GM18508 (cell line): ENCODE measurements around the gene VSIG2.
"Not testable (repeated sequence)": the region's sequence is repeated elsewhere in the genome, so short reads cannot be mapped to it uniquely, and the experiment has no call there.

Source experiments
- ATAC-seq: cut with Tn5 transposase; IDR thresholded peaks from one replicate; pipeline ENCODE4 v1.9.1; 2021; ENCODE audit warnings: moderate number of reproducible peaks; ENCODE audit not compliant: insufficient read depth, unreplicated experiment

VSIG2 gene, protein sequence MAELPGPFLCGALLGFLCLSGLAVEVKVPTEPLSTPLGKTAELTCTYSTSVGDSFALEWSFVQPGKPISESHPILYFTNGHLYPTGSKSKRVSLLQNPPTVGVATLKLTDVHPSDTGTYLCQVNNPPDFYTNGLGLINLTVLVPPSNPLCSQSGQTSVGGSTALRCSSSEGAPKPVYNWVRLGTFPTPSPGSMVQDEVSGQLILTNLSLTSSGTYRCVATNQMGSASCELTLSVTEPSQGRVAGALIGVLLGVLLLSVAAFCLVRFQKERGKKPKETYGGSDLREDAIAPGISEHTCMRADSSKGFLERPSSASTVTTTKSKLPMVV

DNA sequence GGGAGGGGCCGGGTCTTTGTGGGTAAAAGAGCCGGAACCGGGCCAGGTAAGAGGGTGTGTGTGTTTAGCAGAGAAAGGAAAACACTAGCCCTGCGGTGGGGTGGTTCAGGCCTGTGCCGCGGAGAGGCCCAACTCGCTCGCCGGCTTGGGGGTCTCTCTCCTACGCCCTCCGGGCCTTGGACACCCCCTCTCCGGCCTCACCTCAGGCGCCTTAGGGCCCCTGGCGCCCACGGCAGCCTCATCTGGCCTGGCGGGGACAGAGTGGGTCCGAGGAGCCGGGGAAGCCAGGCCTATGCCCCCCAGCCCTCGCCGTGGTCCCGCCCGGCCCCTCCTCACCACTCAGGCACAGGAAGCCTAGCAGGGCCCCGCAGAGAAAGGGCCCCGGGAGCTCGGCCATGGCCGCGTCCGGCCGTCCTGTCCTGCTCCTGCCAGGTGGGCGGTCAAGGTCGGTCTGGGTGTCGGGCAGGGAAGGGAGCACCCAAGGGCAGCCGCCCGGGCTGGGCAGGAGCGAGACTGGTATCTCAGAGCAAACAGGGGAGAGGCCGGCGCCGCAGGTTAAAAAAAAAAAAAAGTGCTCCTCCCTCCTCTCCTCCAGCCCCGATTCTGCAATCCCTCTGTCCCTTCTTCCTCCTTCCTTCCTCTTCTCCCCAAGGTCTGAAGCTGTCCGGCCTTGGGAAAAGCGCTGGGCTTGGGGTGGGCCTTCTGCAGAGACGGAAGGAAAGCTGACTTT is at the start of gene VSIG2:
Gene VSIG2 (minus strand): TSS at position 515 of the 730 bp plus-strand sequence. CDS start 118 bp downstream, at position 397.
- ATAC-seq, result no peak

DNA sequence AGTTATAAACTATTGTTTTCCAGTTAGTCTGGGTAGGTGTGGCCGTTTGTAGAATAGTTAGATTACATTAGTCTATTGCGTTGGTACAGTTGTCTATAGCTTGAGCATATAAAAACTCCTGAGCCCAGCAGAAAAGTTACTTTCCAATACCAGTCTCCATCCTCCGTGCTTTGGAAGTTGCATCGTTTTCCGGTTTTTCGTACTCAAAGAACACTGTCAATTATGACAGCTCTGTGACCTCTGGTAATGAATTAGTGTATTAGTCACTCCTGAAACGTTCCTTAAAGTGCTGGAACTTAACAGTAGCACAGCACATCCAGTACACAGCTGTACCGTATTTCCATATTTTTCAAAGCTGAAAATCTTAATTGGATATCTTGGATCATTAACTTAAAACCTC is 49.0 kb upstream of the VSIG2 start:
- ATAC-seq, result no peak

DNA sequence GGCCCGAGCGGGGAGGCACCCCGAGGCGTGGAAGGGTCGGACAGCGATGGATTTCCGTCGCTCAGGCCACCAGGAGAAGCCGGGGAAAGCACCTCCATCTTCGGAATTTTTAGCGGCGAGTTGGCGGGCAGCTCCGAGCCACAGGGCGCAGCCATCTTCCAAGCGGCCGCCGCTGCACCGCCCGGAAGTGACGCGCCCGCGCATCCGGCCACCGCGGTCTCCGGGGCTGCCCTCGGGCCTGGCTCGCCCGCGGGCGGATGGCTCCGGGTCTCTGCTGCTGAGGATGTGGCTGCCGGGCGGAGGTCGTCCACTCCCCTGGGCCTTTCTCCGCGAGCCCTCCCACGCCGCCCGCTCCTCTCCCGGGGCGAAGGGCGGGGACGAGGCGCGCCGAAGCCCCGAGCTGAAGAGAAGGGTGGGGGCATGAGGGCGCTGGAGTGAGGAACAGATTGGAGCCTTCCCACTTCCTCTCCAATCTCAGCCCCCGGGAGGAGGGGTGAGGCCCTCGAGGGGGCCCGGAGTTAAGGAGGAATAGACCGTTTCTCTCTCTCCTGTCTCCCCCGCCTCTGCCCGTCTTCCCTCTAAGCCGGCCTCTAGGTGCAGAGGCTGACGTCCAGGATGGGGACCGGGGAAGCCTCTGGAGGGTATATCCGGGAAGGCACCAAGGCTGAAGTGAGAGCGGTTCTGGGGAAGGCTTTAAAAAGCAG is 48.3 kb upstream of the VSIG2 start, which contains the start of gene MSANTD2:
Gene MSANTD2 (minus strand): TSS at position 181 of the 704 bp plus-strand sequence. CDS start 26 bp downstream, at position 155.
- ATAC-seq, result peak; percentile 57

DNA sequence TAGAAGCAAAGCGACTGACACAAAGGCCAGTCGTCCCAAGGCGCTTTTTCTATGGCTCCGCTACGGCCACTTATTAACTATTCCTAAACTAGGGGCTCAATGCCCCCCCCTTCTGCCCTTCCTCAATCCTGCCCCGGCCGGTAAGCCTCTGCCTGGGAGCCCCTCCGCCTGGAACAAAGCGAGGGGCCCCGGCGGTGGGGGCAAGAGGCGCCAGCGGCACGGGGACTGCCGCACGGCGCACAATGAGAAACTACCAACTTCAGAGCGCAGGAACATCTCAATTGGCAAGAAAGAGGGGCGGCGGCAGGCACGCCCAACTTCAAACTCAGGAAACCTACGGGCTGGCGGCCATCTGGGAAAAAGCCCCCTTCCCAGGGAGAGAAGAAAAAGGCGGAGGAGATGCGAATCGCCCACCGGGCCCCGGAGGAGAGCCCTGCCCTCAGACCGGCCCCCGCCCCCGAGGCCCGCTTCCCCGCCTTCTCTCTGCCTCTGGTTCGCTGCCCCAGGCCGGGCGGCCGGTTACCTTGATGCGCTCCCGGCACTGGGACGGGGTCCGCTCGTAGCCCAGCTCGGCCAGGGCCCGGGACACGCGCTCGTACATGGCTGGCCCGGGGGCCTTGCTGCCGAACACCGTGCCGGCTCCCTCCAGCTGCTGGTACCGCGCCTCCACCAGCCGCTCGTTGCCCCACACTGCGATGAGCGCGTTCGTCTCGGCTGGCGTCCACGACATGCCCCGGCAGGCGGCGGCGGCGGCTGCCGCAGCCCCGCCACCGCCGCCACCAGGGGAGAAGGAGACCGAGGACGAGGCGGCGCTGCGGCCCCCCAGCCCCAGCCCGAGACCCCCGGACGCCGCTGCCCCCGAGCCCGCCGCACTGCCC is 47.5 kb upstream of the VSIG2 start:
- ATAC-seq, result peak; percentile 17

DNA sequence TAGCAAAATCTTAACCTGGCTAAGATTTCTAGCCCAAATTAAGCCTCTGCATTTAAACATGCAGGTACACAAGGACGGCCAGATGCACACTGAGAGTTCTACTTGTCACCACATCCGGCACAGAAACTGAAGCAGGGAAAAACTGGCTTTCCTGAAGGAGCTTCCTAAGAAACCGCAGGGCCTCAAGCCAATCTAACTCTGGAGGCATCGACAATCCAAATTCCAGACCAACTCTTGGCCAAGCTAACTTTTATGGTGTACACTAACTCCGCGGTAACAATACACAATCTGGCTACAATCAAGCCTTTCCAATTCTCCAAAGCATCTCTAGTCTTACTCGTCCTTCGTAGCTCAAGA is 46.9 kb upstream of the VSIG2 start:
- ATAC-seq, result peak; percentile 16

DNA sequence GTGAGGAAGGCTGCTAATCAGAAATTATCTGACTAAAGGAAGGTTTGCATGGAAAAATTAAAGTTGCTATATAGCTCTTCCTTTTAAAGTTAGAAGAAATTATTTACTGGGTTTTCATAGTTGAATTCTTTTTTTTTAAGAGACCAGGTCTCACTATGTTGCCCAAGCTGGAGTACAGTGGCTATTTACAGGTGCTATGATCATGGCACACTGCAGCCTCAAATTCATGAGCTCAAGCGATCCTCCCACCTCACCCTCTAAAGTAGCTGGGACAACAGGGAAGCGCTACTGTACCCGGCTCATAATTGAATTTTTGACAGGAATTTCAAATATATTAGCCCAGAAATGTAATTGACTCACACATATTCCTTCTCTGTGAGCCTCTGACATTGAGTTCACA is 44.3 kb upstream of the VSIG2 start:
- ATAC-seq, result no peak

DNA sequence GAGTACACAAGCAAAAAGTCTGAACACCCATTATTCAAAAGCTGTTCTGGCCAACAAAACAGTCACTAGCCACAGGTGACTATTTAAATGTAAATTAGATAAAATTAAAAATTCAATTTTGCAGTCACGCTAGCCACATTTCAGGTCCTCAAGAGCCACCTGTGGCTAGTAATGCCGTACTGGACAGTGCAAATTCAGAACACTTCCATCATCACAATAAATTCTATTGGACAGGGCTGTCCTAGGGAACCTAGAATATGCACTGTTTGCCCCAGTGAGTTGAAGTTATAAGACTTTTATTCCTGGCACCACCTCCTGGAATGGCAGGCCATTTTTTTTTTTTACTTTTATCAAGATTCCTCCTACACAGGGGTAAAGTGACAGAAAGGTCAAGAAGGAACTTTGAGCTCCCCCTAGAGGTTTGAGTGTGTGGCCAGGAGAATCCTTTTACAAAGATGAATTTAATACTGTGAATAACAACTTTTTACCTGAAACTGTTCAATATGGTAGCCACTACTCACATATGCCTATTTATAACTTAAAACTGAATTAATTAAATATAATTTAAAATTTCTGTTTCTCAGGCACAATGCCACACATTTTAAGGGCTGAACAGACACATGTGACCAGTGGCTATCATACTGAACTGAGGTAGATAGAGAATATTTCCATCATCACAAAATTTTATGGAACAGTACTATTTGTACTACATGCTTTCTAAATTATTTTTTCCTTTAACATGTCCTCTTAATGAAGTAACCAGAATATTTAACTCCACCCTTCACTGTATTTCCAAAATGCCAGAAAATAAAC is 41.6 kb upstream of the VSIG2 start:
- ATAC-seq, result no peak

DNA sequence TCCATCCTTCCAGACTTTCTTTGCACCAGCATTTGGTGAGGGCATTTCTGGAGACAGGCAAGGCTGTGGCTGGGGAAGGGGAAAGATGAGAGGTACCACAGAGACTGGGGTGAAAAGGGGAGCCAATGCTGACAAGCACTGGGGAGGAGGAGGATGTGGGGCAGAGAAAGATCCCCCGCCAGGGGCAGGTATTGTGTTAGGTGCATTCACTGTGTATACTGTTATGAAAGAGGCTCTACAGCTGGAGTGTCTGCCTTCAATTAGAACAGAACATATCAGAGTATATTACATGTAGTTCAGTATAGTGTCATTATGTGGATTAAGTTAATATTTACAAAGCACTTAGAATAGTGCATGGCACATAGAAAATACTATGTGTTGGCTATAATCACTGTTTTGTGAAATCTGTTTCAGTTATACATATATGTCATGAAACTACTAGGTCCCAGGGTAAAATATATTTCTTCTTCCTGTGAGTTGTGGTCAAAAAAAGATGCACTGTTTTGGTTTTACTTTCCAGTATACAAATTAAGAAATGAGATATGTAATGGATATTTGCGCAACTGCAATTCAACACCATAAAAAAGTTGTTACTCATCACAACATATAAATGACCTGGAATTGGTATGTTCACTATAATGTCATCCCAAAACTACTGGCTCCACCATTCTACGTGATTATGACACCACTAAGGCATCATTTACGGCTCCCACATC is 39.7 kb upstream of the VSIG2 start:
- peak; percentile 34 for ATAC-seq

DNA sequence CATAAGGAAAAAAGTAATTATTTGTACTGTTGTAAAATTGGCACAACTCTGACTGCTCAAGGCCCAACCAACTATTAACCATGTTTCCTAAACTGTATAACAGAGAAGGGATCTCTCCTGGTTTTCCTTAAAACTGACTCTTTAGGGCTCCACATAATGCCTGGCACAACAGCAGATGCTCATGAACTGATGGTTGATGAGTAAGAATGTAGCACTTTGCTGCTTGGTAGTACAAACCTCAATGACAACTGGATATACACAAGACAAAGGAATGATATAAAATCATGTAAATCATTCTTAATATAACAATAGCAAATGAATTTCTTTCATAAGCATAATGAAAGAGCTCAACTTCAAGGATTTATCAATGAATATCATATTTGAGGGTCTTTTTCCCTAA is 36.5 kb upstream of the VSIG2 start:
- ATAC-seq, result no peak

DNA sequence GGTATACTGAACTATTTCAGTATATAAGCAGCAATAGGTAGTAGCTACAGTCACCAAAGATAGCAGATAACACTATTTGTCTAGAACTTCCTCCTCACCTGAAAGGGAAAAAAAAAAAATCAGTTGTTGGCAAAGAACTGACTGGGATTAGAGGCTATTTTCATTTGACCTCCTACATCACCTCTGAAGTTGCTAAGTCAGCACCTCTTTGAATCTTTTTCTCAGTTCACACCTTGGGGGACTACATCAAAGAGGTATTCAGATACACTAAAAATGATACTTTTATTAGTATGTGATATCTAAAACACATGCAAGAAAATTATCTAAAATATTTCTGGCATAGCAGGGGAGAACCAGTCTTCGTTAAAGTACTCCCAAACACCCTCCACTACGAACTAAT is 32.0 kb upstream of the VSIG2 start:
- no peak for ATAC-seq

DNA sequence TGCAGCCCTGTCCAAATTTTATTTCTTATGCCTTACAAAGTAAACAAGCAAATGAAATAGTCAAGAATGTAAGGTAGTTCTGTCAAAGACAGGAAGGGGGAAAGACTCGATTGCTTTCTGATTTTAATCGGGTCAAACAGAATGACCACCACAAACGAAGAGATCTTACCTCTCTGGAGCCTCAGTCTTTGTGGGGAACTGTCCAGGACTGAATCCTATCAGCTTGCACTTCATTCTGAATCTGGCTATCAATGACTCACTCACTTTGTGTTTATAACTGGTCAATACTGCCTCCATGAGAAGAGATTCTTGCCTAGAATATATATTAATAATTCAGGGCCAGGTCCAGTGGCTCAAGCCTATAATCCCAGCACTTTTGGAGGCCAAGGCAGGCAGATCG is 30.9 kb upstream of the VSIG2 start:
- ATAC-seq, result no peak

DNA sequence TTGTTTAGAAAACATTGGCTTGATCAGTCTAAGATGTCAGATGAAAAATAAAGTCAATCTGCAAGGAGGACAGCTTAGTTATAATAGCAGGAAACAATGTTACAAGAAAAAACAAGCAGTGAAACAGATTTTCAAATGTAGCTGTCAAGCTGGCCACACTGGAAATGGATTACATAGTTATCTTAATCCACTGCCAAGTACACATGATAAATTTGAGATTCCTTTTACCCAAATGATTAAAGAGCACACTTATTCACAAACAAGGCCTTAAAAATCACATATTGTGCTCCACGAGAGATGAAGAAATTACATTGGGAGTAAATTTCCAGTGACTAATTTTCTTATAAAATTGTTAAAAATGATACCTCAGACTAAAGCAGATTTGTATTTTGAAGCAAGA is 27.5 kb upstream of the VSIG2 start:
- no peak for ATAC-seq

DNA sequence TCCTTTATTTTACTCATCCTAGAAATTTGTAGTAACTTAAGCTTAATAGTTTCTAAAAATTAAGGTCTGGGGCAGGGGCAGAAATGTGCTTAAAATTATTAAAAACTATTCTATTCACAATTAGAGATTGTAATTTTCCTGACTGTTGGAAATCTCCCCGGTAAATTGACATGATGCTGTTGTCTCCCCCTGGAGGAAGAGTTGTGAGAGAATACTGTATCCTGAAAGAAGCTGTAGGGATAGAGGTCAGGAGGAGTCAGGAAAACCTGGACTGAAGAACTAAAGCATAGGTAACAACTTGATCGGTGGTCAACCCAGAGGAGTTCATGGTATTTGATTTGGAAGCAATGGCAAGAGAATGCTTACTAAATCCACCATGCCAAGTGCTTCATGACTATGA is 26.2 kb upstream of the VSIG2 start:
- no peak for ATAC-seq

DNA sequence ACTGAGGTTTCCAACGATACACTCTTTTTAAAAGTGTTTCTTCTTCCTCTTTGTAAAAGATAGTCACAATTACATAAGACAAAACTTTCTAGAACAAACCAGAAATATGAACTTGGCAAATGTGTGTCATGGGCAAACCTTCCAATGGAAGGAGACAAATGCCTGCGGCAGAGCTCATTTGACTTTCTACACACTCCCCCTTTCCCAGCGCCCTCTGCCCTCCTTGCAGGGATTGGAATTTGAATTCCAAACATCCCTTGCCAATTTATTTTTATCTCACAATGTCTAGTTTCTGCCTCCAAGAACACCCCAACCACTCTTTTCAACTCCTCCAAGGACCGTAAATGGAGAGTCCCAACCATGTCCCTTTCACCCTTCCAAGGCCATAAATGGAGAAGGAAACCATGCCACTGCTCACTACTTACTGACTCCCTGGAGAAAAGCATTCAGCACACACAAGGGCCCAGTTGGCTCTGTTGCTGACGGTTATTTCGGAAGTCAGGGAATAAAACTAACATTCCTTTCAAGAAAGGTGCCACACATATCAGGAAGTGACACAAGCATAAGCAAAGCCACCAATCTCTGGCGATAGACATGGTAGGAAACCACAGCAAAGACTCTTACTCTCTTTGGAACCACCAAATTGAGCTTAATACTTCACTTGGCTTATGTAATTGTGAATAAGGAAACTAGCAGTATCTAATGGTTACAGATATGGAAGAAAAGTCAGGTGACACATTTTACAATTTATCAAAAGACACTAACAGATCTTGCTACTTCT is 25.0 kb upstream of the VSIG2 start:
- ATAC-seq, result no peak

DNA sequence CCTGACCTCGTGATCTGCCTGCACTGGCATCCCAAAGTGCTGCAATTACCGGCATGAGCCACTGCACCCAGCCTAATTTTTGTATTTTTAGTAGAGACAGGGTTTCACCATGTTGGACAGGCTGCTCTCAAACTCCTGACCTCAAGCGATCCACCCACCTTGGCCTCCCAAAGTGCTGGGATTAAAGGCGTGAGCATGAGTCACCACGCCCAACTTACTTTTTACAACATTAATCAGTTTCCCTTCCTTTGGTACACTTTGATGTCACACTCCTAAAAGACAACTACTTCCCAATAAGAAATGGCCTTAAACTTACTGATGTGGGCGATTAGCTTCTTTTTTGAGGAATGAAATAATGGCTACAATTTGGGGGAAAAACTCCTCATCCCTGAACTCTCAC is 18.9 kb upstream of the VSIG2 start:
- not testable (repeated sequence) for ATAC-seq

DNA sequence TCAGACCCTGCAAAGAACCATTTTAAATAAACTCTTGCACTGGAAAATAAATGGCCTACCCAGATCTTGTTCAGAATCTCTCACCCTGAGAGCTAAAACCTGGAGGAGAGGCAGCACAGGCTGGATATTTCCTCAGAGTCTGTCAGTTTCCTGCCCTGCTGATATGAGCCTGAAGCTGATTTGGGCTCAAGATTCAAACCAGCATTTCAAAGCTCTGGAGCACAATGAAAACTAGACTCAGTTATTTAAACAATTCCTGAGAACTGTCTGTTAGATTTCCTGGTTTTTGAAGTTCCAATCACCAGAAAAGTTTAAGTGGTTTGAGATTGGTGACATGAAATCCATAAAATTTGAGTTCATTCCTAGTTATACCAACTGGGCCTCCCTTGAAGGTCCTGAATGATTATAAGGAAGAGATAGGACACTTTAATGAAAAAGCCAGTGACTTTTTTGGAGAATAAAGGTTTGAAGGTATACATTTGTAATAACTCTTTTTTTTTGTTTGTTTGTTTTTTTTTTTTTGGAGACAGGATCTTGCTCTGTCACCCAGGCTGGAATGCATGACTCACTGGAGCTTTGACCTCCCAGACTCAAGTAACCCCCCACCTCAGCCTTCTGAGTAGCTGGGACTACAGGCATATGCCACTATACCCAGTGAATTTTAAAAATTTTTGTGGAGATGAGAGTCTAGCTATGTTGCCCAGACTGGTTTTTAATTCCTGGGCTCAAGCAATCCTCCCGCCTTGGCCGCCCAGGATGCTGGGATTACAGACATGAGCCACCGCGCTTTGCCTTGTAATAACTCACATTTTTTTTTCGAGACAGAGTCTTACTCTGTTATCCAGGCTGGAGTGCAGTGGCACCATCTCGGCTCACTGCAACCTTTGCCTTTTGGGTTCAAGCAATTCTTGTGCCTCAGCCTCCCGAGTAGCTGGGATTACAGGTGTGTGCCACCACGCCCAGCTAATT is 18.0 kb upstream of the VSIG2 start:
- ATAC-seq, result no peak

DNA sequence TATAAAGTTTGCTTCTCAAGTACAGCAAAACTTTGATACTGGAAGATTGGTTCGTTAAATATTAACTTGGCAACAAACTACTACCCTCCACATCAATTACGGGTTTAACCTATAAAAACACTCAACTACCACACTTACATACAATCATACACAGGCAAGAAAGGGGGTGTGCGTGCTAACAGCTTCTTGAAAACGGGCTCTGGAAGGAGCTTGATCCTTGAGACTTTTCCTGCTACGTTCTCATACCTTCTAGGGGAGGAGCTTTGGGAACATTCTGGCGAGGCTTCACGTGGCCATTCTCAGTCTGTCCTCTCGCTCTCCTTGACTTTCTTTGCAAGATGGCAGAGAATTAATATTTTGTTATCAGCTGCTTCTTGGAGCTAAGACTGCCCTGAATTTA is 16.9 kb upstream of the VSIG2 start:
- ATAC-seq, result no peak
